ENCODE data around the gene UNC119B.

Gene UNC119B

DNA sequence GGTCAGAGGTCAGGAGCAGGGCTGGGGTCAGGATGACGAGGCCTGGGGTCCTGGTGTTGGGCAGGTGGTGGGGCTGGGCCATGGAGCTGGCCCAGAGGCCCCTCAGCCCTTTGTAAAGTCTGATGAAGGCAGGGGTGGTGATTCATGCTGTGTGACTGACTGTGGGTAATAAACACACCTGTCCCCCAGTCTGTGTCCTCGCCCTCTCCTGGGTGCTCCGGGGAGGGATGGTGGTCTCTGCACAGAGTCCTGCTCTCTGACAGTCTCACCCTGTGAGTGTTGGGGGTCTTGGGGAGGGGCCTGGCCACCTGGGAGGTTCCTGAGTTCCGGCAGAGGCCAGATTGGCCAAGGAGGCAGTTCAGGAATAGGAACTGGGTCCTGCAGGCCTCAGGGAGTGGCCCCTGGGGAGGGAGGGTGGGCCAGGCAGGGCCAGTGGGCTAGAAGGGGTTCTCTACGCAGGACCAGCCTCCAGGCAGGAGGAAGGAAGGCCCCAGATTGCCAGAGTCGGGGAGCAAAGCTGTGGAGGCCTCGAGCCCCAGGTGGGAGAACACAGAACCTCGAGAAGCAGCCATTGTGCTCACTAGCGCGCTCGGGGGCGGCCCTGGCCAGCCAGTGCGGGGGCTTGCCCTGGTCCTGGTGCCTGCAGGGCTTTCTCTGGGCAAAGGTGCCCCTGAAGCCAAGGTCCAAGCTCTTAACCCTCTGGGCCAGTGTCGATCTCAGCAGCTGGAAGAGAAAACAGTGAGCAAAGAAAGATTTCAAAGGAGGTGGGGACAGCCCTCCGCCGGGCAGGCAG is 29.8 kb downstream of the UNC119B start:
- no peak for DNase-seq (ENCODE audit: low read depth)

DNA sequence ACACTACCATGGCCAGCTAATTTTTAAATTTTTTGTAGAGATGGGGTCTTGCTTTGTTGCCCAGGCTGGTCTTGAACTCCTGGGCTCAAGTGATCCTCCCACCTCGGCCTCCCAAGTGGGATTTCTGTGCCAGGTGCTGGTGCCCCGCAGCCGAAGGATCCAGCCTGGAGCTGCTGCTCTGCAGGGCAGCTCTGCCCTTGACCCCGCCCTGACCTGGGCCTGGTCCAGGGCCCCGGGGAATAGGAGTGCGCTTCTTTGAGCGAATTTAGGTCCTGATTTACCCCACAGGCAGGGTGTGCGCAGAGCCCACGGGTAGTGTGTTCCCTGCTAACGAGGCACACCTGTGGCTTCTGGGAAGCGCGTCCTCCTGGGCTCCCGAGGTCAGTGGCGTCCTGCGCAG is 30.6 kb downstream of the UNC119B start:
- DNase-seq (ENCODE audit: low read depth) = no peak

DNA sequence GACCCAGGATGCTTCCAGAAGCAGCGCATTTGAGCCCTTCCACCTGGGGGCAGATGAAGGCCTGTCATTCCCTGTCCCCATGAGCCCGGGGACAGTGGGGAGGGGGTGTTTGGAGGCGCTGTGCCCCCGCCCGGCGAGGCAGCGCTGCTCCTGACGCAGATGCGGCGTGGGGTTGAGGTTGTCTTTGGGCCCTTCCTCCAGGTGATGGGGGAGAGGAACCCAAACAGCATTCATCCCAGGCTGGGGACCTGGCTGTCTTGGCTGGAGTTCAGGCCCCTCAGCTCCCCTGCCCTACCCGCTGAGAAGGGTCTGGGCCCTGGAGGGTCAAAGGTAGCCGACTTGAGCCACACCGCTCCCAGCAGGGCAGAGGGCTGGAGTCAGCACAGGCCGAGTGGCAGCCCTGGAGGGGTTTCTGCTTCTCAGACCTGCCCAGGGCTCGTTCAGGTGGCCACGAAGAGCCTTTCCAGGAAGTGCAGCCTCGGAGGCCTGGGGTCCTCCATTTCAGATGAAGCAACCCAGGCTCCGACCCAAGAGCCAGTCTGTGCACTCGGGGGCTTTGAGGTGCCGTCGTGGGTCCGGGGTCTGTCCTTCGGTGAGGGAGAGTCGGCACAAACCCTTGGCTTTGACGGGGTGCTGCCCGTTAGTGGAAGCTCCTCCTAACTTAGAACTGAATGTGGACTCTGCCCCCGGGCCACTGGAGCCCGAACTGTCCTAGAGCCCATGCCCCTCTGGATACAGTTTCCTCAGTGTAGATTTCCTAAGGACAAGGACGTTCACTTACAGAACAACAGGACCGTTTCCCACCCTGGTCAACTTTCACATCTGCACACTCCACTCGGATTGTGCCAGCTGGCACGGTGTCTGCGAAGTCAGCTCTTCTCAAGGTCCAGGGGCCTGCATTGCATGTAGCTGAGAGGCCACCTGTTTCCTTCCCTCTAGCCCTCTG is 31.5 kb downstream of the UNC119B start:
- no peak for DNase-seq (ENCODE audit: low read depth)

DNA sequence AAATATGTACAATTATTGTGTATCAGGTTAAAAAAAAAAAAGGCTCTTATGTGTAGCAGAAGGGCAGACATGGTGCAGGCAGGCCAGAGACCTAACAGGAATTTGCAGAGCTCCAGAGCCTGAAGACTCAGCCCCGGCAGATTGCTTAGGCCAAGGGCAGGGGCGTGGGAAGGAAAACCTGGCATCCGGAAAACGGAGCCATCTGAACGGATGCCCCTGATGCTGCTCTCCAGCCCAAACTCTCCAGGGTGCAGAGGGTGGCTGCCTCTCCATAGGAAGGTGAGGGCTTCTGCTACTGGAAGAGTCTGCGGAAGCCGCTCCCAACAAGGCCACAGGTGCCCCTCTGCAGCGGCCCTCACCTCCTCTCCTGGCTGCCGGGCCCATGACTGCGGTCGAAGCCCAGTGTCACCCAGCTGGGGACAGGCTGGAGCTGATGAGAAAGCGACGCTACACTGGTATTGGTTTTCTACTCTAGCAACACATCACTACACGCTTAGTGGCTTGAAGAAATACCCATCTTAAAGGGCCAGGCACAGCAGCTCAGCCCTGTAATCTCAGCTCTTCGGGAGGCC is 34.8 kb downstream of the UNC119B start:
- DNase-seq (ENCODE audit: low read depth) = no peak

DNA sequence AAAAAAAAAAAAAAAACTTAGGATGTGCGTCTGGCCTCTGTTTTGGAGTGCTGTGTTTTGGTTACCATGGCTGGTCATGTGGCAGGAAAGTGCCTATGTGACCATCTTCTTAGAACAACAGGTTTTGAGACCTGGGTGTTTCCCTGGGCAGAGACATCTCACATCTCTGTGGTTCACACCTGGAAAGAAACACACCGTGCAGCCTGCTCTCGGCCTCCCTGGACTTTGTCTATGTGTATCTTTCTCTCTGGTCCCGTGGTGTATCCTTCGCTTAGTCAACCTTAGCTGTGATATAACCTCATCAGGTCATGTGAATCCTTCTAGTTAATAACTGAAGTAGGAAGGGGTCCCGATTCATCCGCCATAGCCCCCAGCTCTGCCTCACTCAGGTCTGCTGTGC is 38.0 kb downstream of the UNC119B start:
- no peak for DNase-seq (ENCODE audit: low read depth)

DNA sequence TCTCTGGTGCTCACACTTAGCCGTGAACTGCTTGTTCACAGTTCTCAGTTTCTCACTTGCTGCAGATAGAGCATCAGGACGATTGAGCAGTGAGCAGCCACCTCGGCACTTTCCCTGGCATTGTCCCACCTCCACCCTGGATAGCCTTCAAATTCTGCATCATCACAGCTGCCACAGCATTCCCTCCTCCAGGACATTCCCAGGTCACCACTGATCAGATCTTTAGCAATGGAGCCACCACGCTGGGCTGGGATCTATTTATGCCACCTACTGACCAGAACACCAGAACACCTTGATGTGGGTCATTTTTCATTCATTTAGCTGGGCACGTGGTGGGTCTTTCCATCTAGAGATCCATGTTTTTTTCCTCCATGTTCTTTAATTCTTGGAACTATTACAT is 39.0 kb downstream of the UNC119B start:
- no peak for DNase-seq (ENCODE audit: low read depth)

DNA sequence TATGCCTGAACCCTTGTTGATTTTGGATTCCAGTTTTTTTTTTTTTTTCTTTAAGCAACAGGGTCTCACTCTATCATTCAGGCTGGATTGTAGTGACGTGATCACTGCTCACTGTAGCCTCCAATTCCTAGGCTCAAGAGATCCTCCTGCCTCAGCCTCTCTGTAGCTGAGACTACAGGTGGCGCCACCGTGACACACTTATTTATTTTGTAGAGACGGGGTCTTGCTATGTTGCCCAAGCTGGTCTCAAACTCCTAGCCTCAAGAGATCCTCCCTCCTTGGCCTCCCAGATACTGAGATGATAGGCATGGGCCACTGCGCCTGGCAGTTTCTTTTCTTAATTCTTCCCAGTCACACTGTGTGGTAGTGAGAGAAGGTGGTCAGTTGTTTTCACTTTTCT is 40.5 kb downstream of the UNC119B start:
- no peak for DNase-seq (ENCODE audit: low read depth)

DNA sequence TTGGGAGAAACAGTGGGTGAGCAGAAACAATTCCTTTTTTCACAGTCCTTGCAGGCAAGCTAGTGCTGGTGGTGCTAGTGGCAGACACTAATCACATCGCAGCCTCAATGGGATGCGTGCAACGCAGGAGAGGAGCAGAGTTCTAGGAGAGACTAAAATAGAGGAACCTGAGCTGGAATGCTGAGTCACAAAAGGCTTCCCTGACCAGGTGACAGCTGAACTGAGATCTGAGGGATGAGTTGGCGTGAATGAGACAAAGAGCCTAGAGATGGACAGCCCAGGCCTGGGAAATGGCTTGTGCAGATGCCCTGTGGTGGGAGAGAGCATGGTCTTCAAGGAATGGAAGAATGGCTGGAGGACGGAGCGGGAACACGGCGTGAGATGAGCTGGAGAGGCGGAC is 41.1 kb downstream of the UNC119B start:
- no peak for DNase-seq (ENCODE audit: low read depth)

DNA sequence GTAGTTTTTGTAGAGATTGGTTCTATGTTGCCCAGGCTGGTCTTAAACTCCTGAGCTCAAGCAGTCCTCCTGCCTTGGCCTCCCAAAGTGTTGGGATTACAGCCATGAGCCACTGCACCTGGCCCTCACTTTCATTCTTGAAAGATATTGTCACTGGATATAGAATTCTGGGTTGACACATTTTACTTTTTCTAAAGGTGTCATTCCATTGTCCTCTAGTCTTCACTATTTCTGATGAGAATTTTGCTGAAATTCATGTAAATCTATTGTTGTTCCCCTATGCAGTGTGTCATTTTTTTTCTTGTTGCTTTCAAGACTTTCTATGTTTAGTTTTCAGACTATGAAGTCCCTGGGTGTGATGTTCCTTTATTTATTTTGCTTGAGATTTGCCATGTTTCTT is 44.5 kb downstream of the UNC119B start:
- no peak for DNase-seq (ENCODE audit: low read depth)

DNA sequence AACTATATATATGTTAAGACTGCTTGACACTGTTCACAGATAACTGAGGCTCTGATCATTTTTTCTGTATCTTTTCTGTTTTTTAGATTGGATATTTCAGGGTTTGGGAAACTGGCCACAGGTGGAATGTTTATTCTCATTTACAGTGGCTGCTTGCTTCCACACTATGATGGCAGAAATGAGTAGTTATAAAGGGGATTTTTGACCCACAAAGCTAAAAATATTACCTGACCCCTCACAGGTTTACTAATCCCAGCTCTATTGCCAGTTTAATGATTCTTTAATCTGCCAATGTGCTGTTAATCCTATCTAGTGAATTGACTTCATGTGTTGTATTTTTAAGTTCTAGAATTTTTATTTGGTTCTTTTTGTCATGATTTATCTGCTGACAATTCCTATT is 45.0 kb downstream of the UNC119B start:
- DNase-seq (ENCODE audit: low read depth) = no peak

DNA sequence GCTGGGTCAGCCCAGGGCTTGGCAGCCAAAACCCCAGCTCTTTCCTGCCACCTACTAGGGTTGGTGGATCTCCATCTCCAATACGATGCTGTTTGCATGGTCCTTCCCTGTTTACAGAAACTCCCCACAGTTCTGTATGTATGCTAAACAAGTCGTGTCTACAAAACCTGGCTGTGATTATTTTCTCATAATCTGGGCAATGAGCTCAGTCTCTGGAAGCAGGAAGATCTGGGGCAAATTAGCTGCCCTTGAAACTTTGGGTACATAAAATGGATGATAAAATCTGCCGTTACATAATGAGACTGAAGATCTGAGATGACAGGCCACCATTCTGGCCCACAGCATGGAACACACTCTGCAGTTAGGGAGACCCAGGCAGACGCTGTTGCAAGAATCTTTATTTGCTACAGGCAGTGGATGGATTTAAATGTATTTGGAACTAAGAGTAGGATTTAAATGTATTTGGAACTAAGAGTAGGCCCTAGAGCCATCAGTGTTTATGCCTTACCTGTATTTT is 47.0 kb downstream of the UNC119B start:
- no peak for DNase-seq (ENCODE audit: low read depth)

DNA sequence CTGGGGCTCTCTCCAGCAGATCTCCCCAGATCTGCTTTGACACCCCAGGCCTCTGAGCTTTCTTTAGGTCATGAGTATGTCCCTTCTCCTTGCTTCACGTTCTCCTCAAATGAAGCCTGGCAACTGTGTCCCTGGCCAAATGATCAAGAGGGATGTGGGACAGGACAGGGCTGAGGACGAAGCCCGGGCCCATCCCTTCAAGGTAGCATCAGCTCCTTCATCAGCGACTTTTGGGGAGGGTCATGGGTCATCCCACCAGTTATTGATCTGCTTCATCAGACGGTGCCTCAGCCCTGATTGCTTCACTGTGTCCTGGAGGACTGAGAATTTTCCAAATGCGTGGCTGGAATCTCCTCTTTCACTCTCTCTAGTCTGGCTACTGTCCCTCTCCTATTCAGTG is 47.7 kb downstream of the UNC119B start:
- no peak for DNase-seq (ENCODE audit: low read depth)

DNA sequence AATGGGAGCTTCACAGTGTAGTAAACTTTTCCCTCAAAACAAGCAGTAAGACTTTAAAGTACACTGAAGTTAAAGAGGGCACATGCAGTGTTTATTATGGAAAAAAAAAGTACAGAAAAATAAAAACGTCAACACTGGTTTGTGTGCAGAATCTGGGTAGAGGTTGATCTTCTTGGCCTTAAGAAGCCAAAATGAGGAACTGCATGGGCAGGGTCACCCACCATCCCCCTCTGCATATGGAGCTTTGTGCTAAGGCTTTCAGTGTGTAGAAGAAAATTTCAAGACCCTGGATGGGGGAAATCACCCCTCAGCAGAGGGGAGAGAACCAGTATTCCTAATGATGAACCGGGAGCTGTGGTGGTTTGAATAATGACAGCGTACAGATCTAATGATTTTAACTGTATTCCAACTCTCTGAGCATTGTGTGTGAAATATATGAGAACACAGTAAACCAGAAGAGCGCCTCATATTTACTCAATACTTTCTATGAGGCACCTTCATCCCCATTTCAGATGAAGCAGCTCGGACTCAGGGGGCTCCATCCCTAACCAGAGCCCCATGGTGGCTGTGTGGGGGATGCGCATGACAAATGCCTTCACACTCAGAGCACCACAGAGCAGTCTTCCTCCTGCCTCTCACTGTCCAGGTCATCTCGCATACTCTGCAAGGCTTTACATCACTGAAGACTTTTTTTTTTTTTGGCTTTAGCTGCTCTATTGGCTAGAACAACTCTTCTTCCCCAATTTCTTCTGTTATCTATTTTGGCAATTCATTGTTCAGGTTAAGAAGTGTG is 48.7 kb downstream of the UNC119B start:
- DNase-seq (ENCODE audit: low read depth) = no peak

DNA sequence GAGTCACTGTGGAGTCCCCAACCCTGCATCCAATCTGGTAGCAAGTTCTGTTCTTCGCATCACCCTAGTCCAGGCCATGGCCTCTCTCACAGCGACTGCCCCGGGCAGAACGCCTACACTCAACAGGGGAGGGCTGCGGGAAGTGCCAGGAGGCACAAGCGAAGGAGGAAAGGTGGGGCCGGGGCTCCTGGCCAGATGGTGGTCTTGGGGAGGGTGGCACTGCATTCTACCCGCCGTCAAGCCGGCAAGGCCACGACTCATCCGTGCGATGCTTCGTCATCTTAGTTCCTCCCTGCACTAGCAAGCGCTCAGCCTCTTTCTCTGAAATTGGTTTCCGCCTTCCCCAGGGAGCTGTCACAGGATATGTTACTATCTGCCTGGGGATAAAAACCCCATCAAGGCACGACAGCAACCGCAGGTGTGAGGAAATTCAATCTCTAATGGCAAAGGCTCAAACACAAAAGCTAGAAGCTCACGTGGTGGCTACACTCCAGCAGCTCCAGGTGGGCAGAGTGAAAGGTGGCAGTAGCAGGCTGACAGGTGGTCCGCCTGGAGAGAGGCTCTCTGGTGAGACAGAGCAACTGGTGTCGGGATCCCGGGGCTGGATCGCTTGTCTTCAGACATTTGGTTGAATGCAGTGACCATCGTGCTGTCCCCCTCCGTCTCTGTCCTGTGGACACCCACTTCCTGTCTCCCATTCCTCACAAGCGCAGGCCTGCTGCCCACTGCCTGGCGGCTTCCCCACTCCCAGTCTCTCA is 49.5 kb downstream of the UNC119B start:
- no peak for DNase-seq (ENCODE audit: low read depth)

DNA sequence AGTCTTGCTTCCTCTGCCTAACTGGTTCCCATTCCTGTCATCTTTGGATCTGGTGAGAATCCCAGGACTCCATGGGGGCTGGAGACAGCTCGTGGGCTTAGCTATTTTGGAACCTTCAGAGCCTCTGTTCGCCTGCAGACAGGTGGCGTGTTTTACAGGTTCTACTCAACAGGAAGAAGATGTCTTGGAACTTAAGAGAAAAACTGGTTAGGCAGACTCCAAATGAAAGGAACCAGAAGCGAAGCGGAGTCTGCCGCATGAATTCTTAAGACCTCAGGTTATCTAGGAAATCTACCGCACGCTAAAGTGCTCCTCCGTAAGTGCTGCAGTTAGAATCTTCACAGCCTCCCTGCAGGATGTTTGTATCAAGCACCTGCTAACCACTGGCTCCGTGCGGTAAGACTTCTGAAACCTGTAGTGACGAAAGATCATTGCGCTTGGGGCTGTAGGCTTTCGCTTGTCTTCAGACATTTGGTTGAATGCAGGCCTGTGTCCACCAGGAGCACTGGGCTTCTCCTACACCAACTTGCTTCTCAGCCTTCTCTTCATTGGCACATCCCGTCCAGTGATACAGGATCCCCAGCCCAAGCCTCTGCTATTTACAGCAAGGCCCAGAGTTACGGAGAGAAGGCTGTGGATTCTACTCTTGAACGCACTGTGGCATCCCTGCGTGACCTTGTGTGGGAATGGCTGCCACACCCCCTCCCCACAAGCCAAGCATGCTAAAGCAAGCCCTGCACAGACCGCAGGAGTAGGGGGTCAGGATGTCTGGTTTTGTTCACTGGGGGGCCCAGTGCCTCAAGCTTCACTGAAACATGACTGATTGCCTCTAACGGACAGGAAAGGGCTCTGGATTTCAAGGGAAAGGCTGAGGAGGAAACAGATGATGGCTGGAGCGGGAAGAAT is 50.3 kb downstream of the UNC119B start:
- no peak for DNase-seq (ENCODE audit: low read depth)

DNA sequence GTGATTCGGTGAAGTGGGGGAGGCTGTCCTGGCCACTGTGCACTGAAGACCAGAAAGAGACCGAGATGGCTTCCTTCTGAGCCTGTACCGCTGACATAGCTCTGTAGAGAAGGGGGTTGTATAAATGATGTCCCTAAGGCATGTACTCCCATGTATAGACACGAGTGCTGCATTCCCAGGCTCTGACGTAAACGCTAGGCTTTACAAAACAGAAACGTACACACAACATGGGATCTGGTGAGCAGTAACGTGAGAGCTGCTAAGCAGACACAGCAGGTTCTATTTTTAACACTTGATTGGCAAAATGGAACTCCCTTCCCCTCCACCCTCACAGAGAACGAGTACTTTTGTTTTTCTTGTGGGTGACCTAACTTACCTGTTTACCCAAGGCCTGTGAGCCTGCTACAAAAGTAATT is 51.3 kb downstream of the UNC119B start:
- DNase-seq (ENCODE audit: low read depth) = no peak

DNA sequence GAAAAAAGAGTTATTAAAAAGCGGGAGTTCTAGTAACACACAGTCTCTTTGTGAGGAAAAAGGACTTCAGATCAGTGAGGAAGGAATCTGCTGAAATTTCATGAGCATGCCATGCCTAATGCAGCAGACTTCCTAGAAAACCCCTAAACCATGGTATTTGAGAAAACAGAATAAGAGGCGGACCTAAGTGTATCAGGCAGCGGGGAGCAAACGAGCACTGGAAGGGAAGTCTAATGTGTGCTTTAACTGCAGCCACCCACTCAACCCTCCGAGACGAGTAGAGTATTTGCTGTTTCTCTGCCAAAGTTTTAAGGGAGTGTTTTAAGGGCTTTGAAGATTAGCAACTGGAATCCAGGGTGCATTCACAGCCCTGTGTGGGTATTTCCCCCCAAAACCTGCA is 51.8 kb downstream of the UNC119B start:
- DNase-seq (ENCODE audit: low read depth) = no peak

DNA sequence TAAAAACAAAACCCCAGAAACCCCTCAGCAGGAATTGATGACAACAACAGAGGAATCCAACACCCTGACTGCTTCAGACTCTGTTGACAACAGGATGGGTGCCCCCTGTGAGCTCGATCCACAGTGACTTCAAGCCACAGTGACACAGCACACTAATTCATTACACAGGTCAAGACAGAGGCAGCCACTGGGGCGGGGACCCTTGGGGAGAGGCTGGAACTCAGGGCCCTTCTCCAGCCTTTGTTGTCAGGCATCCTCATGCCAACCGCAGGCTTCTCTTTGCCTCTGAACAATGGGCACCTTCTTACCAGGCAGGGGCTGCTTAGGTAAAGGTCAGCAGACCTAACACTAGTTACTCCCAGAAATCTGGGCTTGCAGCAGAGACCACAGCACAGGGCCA is 53.0 kb downstream of the UNC119B start:
- DNase-seq (ENCODE audit: low read depth) = no peak

DNA sequence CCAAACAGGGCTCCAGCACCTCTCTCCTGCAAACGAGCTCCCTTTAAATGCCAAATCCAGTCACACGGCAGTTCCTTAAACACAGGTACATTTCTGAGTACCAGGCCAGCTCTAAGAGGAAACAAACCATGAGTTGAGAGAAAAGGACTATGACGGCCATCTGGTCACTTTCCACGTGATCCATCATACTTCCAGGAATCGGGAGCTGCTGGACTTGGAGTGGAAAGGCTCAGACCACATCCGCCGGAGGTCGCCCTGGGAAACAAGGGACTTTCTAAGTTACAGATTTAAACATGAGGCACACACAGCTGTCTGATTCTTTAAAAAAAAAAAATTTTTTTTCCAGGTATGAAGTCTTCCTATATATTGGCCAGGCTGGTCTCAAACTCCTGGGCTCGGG is 54.6 kb downstream of the UNC119B start:
- DNase-seq (ENCODE audit: low read depth) = no peak

DNA sequence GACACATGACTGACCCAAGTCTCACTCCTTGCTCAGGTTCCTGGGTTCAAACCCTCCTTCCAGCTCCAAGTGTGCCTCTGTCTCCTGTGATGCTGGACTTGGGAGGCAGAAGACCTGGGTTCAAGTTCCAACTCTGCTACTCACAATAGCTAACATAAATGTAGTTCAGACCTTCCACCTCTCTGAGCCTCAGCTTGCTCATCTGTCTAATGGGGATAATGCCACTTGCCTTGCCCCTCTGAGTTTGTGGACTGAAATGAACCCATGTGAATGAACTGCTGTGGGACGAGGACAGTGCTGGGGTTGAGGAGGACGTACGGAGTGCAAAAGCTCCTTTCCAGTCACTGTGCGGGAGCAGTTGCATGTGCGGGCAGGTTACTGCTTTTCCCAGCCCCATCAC is 56.3 kb downstream of the UNC119B start:
- DNase-seq (ENCODE audit: low read depth) = no peak
